ENCODE measurements around the gene BAZ2B.

BAZ2B gene

GRCh38 chr2:159585622-159586021, 30.7 kb downstream of the BAZ2B start:
- DNase-seq (ENCODE audit: extremely low read depth in 1 of 2, low read depth in 1 of 2): no peak

GRCh38 chr2:159584796-159585195, 31.6 kb downstream of the BAZ2B start:
- no peak for DNase-seq (ENCODE audit: extremely low read depth in 1 of 2, low read depth in 1 of 2)

- no peak for DNase-seq (ENCODE audit: extremely low read depth in 1 of 2, low read depth in 1 of 2)
These were observed 42.3 kb downstream of the BAZ2B start for GRCh38 chr2:159573846-159574606.

- DNase-seq (ENCODE audit: extremely low read depth in 1 of 2, low read depth in 1 of 2): no peak
These were observed 43.1 kb downstream of the BAZ2B start for GRCh38 chr2:159573294-159573693.

GRCh38 chr2:159572459-159572858, 43.9 kb downstream of the BAZ2B start:
- no peak for DNase-seq (ENCODE audit: extremely low read depth in 1 of 2, low read depth in 1 of 2)

- DNase-seq (ENCODE audit: extremely low read depth in 1 of 2, low read depth in 1 of 2): no peak
These were observed 44.6 kb downstream of the BAZ2B start for GRCh38 chr2:159571540-159572260.

GRCh38 chr2:159564081-159564480, 52.3 kb downstream of the BAZ2B start:
- no peak for DNase-seq (ENCODE audit: extremely low read depth in 1 of 2, low read depth in 1 of 2)

GRCh38 chr2:159562248-159562647, 54.1 kb downstream of the BAZ2B start:
- no peak for DNase-seq (ENCODE audit: extremely low read depth in 1 of 2, low read depth in 1 of 2)

- DNase-seq (ENCODE audit: extremely low read depth in 1 of 2, low read depth in 1 of 2): no peak
These were observed 54.6 kb downstream of the BAZ2B start for GRCh38 chr2:159561786-159562185.

- no peak for DNase-seq (ENCODE audit: extremely low read depth in 1 of 2, low read depth in 1 of 2)
These were observed 55.1 kb downstream of the BAZ2B start for GRCh38 chr2:159561242-159561641.

GRCh38 chr2:159559034-159559433, 57.3 kb downstream of the BAZ2B start:
- no peak for DNase-seq (ENCODE audit: extremely low read depth in 1 of 2, low read depth in 1 of 2)

- no peak for DNase-seq (ENCODE audit: extremely low read depth in 1 of 2, low read depth in 1 of 2)
These were observed 57.9 kb downstream of the BAZ2B start for GRCh38 chr2:159558479-159558878.

GRCh38 chr2:159557437-159558034, 58.8 kb downstream of the BAZ2B start:
- no peak for DNase-seq (ENCODE audit: extremely low read depth in 1 of 2, low read depth in 1 of 2)

GRCh38 chr2:159555651-159556392, 60.5 kb downstream of the BAZ2B start:
- DNase-seq (ENCODE audit: extremely low read depth in 1 of 2, low read depth in 1 of 2): no peak

GRCh38 chr2:159553727-159554126, 62.6 kb downstream of the BAZ2B start:
- no peak for DNase-seq (ENCODE audit: extremely low read depth in 1 of 2, low read depth in 1 of 2)

- DNase-seq (ENCODE audit: extremely low read depth in 1 of 2, low read depth in 1 of 2): no peak
These were observed 64.5 kb downstream of the BAZ2B start for GRCh38 chr2:159551806-159552205.

- DNase-seq (ENCODE audit: extremely low read depth in 1 of 2, low read depth in 1 of 2): no peak
These were observed 66.1 kb downstream of the BAZ2B start for GRCh38 chr2:159550231-159550630.

GRCh38 chr2:159549234-159549633, 67.1 kb downstream of the BAZ2B start:
- DNase-seq (ENCODE audit: extremely low read depth in 1 of 2, low read depth in 1 of 2): no peak

- DNase-seq (ENCODE audit: extremely low read depth in 1 of 2, low read depth in 1 of 2): no peak
These were observed 69.5 kb downstream of the BAZ2B start for GRCh38 chr2:159546716-159547430.

- no peak for DNase-seq (ENCODE audit: extremely low read depth in 1 of 2, low read depth in 1 of 2)
These were observed 70.3 kb downstream of the BAZ2B start for GRCh38 chr2:159546039-159546438.

- DNase-seq (ENCODE audit: extremely low read depth in 1 of 2, low read depth in 1 of 2): no peak
These were observed 71.3 kb downstream of the BAZ2B start for GRCh38 chr2:159545085-159545484.
